NCI-H146 treated with DMSO at 0.1 percent for 48 hours (cell line): Measurements from ENCODE around the gene TAOK3.
A peak's percentile ranks its signal among the peaks of the same experiment; 100 is the strongest.
"Not testable (repeated sequence)": the region's sequence is repeated elsewhere in the genome, so short reads cannot be mapped to it uniquely, and the experiment has no call there.

Experiments
- DNase-seq: peaks from one replicate; lab custom pipeline; 2025; ENCODE audit not compliant: unreplicated experiment; lab: John Stamatoyannopoulos, UW

The TAOK3 gene

GRCh38 chr12:118374126-118374725, 1.5 kb upstream of the TAOK3 start:
- no peak for DNase-seq

GRCh38 chr12:118373616-118374015, 909 bp upstream of the TAOK3 start:
- no peak for DNase-seq

GRCh38 chr12:118371321-118372282, 1.1 kb downstream of the TAOK3 start:
- DNase-seq: no peak

GRCh38 chr12:118370601-118371000, 2.1 kb downstream of the TAOK3 start:
- DNase-seq: no peak

GRCh38 chr12:118368821-118369220, 3.9 kb downstream of the TAOK3 start:
- no peak for DNase-seq

GRCh38 chr12:118361889-118362288, 10.8 kb downstream of the TAOK3 start:
- no peak for DNase-seq

- DNase-seq: no peak
Observed at GRCh38 chr12:118361092-118361404, 11.7 kb downstream of the TAOK3 start.

- no peak for DNase-seq
Observed at GRCh38 chr12:118359541-118359915, 13.2 kb downstream of the TAOK3 start.

GRCh38 chr12:118358612-118359540, 13.8 kb downstream of the TAOK3 start:
- DNase-seq: no peak

GRCh38 chr12:118358008-118358359, 14.7 kb downstream of the TAOK3 start:
- DNase-seq: no peak

GRCh38 chr12:118357257-118358007, 15.3 kb downstream of the TAOK3 start:
- DNase-seq: peak; percentile 14

GRCh38 chr12:118356809-118357256, 15.9 kb downstream of the TAOK3 start:
- DNase-seq: no peak

- no peak for DNase-seq
Observed at GRCh38 chr12:118355843-118356242, 16.9 kb downstream of the TAOK3 start.

GRCh38 chr12:118354903-118355302, 17.8 kb downstream of the TAOK3 start:
- no peak for DNase-seq

GRCh38 chr12:118354503-118354902, 18.2 kb downstream of the TAOK3 start:
- DNase-seq: not testable (repeated sequence)

- no peak for DNase-seq
Observed at GRCh38 chr12:118353721-118354120, 19.0 kb downstream of the TAOK3 start.

- DNase-seq: no peak
Observed at GRCh38 chr12:118350908-118351559, 21.7 kb downstream of the TAOK3 start.

GRCh38 chr12:118347916-118348315, 24.8 kb downstream of the TAOK3 start:
- DNase-seq: no peak

GRCh38 chr12:118346895-118347294, 25.8 kb downstream of the TAOK3 start:
- no peak for DNase-seq

- no peak for DNase-seq
Observed at GRCh38 chr12:118345355-118345754, 27.4 kb downstream of the TAOK3 start.
